Measurements from ENCODE around the gene ROPN1. TPM values are rescaled to one million over a fixed set of nuclear protein-coding genes. Genes with fewer than 3 reads are reported as not detected.

The ROPN1 gene
- total and polyA plus RNA-seq, 2 of the 4 experiments (the other 2 are of a cell fraction), result 0.03 to 0.18 TPM

DNA sequence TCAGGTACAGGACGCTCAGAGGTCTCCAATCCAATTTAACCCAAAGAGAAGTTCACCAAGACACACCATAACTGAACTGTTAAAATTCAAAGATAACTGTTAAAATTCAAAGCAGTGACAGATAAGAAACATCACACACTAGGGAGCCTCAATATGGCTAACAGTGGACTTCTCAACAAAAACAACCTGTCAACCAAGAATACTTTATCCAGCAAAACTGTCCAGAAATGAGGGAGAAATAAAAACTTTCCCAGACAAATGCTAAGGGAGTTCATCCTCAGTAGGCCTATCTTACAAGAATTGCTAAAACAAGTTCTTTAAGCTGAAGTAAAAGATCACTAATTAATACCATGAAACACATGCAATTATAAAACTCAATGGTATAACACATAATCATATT is 71.5 kb downstream of the ROPN1 start:
- H3K23ac ChIP-seq (ENCODE audit: low read depth, low read length), result no peak overlapping the region
- ChIA-PET POLR2A (ENCODE audit: unreplicated experiment) (no interaction called here), CTCF (no interaction called here)
- BruUV-seq (replicated peaks), result no TSS peak
- H2BK15ac ChIP-seq (ENCODE audit: low read depth, low read length), result no peak overlapping the region
- H3K79me1 ChIP-seq (ENCODE audit: low read depth in 1 of 2, low read length in 2 of 2), result peaks cover 18% of the 10 kb centered on the region in 2 experiments
- no peak overlapping the region for H2BK5ac ChIP-seq (ENCODE audit: low read depth, low read length, poor library complexity, severe bottlenecking)
- H3K14ac ChIP-seq (replicated peaks; ENCODE audit: low read depth, low read length), result no peak overlapping the region
- no peak overlapping the region for H3K27ac ChIP-seq (ENCODE audit: insufficient read depth, low read length)
- no peak overlapping the region for H2AFZ ChIP-seq (replicated peaks; ENCODE audit: low read length, poor library complexity)
- intact Hi-C loops (cut with micrococcal nuclease), result no loop called here
- no peak overlapping the region for H4K91ac ChIP-seq (ENCODE audit: insufficient read depth, low read depth, low read length)
- ATAC-seq (ENCODE audit: low read depth), result no peak
- H2BK120ac ChIP-seq (ENCODE audit: low read depth, low read length), result no peak overlapping the region
- WGBS, 2 experiments (ENCODE audit: extremely low coverage in 2 of 2, insufficient read length in 1 of 2), result no CpG with 5 or more reads among the region's 1 CpG
- H3K56ac ChIP-seq (ENCODE audit: extremely low read depth, insufficient read depth, low read length), result no peak overlapping the region
- no peak overlapping the region for H4K8ac ChIP-seq (ENCODE audit: low read depth in 2 of 2, low read length in 2 of 2)
- no peak overlapping the region for H3K4me2 ChIP-seq (ENCODE audit: low read depth, low read length)
- H3K27me3 ChIP-seq (ENCODE audit: control insufficient read depth, insufficient read depth, low read length), result no peaks in the 10 kb centered on the region
- H3K18ac ChIP-seq (ENCODE audit: low read depth, low read length), result no peak overlapping the region
- peaks cover 19% of the 10 kb centered on the region for H3K36me3 ChIP-seq (ENCODE audit: control insufficient read depth, insufficient read depth, low read length)
- DNase-seq, result no peak
- H3K9ac ChIP-seq (ENCODE audit: low read depth, low read length), result no peak overlapping the region
- H3K4me3 ChIP-seq (ENCODE audit: insufficient read depth, low read depth, low read length), result no peak overlapping the region
- H4K20me1 ChIP-seq (ENCODE audit: insufficient read depth, low read length), result no peaks in the 10 kb centered on the region
- TF ChIP-seq, protein P1, sequence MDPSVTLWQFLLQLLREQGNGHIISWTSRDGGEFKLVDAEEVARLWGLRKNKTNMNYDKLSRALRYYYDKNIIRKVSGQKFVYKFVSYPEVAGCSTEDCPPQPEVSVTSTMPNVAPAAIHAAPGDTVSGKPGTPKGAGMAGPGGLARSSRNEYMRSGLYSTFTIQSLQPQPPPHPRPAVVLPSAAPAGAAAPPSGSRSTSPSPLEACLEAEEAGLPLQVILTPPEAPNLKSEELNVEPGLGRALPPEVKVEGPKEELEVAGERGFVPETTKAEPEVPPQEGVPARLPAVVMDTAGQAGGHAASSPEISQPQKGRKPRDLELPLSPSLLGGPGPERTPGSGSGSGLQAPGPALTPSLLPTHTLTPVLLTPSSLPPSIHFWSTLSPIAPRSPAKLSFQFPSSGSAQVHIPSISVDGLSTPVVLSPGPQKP (IDR thresholded peaks at IDR 0.05; ENCODE audit: borderline replicate concordance, low read depth, low read length), result no peak
- TF ChIP-seq RFX5 (IDR thresholded peaks at IDR 0.05; ENCODE audit: low read depth, low read length) (no peak), USF2 (IDR thresholded peaks at IDR 0.05; ENCODE audit: low read depth, low read length) (no peak), CTCF (conservative IDR thresholded peaks at IDR 0.05; ENCODE audit: low read depth, low read length) (no peak), MXI1 (IDR thresholded peaks at IDR 0.05; ENCODE audit: borderline replicate concordance, low read depth, low read length) (no peak), CEBPB (IDR thresholded peaks at IDR 0.05; ENCODE audit: low read depth, low read length) (no peak), MAZ (IDR thresholded peaks at IDR 0.05; ENCODE audit: borderline replicate concordance, low read depth, low read length) (no peak), MAFK (IDR thresholded peaks at IDR 0.05; ENCODE audit: low read depth, low read length) (no peak), SMC3 (IDR thresholded peaks at IDR 0.05; ENCODE audit: low read depth, low read length) (no peak), CHD1 (IDR thresholded peaks at IDR 0.05; ENCODE audit: low read depth, low read length) (no peak), POLR2A (IDR thresholded peaks at IDR 0.05; ENCODE audit: low read depth, low read length) (no peak), RAD21 (IDR thresholded peaks at IDR 0.05; ENCODE audit: low read length) (no peak), NFE2L2 (IDR thresholded peaks at IDR 0.05; ENCODE audit: low read depth, low read length) (no peak), FOS (IDR thresholded peaks at IDR 0.05; ENCODE audit: low read depth, low read length) (no peak), BHLHE40 (IDR thresholded peaks at IDR 0.05; ENCODE audit: low read depth, low read length) (no peak), RCOR1 (IDR thresholded peaks at IDR 0.05; ENCODE audit: insufficient replicate concordance, low read length) (no peak)
- H2AK5ac ChIP-seq (ENCODE audit: low read depth, low read length), result no peak overlapping the region
- no peak overlapping the region for H3K4ac ChIP-seq (ENCODE audit: low read depth, low read length)
- dilution Hi-C loops (cut with HindIII; ENCODE audit: low sequenced_read_pairs, unreplicated experiment), result no loop called here
- peaks cover 10% of the 10 kb centered on the region; the same call in 1 of the 2 replicates for H3K9me1 ChIP-seq (ENCODE audit: insufficient read depth, low read length)
- H3K4me1 ChIP-seq (ENCODE audit: control insufficient read depth, insufficient read depth, low read length), result no peaks in the 10 kb centered on the region
- H3K9me3 ChIP-seq (ENCODE audit: control insufficient read depth, insufficient read depth, low read length), result peaks cover 14% of the 10 kb centered on the region; the same call in 1 of the 2 replicates
- H4K5ac ChIP-seq (ENCODE audit: low read depth, low read length), result no peak overlapping the region
- in situ Hi-C loops (cut with MboI; ENCODE audit: low sequenced_read_pairs), result no loop called here
- H2BK20ac ChIP-seq (ENCODE audit: low read depth, low read length), result no peak overlapping the region
- no peak overlapping the region for H2AK9ac ChIP-seq (replicated peaks; ENCODE audit: low read depth, low read length, poor library complexity)

All from IMR-90 (cell line).